Gastroesophageal sphincter (tissue), 4 donors: ENCODE data around the gene CAPN10. TPM values are rescaled to one million over a fixed set of nuclear protein-coding genes. Genes with fewer than 3 reads are reported as not detected.

Source experiments
- ATAC-seq: fragments of 150-250 bp; one replicate; pipeline ENCODE4 v1.9.1; 2016; ENCODE audit warnings: mild to moderate bottlenecking, moderate library complexity
- H3K27ac ChIP-seq, 4 donors: fragments of 200-600 bp; sonication (generic) in 3 of 4; 1 replicate in 3 of 4; 2 replicates in 1 of 4; pipeline ENCODE4 v1.5.1; 2016 to 2019
- H3K27me3 ChIP-seq: fragments of 200-600 bp; sonication (generic); one replicate; pipeline ENCODE4 v1.5.1; 2019
- H3K36me3 ChIP-seq, 2 donors: fragments of 200-600 bp; sonication (generic); one replicate each; pipeline ENCODE4 v1.5.1; 2019; ENCODE audit warnings: control low read depth in 1 of 2
- H3K4me1 ChIP-seq, 3 donors: fragments of 200-600 bp; sonication (generic); 1 replicate in 2 of 3; 2 replicates in 1 of 3; pipeline ENCODE4 v1.5.1; 2016 to 2019; ENCODE audit warnings: control low read depth in 2 of 3
- H3K4me3 ChIP-seq, 2 donors: fragments of 200-600 bp; sonication (generic); one replicate each; pipeline ENCODE4 v1.5.1; 2019; ENCODE audit warnings: mild to moderate bottlenecking in 1 of 2, moderate library complexity in 1 of 2
- H3K9me3 ChIP-seq, 3 donors: fragments of 200-600 bp; sonication (generic); one replicate each; pipeline ENCODE4 v1.5.1; 2017 to 2019; ENCODE audit warnings: control low read depth in 2 of 3
- EP300 ChIP-seq: sonication (generic); formaldehyde crosslinking; IDR thresholded peaks from one replicate; pipeline ENCODE4 v1.6.1; 2017; ENCODE audit warnings: antibody characterized with exemption, mild to moderate bottlenecking
- POLR2A ChIP-seq, 2 donors: fragments of 450-650 bp; IDR thresholded peaks; one replicate each; pipeline ENCODE4 v1.6.1; 2017; ENCODE audit warnings: antibody characterized with exemption in 2 of 2, mild to moderate bottlenecking in 2 of 2, moderate library complexity in 1 of 2
- POLR2AphosphoS5 ChIP-seq: sonication (generic); formaldehyde crosslinking; IDR thresholded peaks from one replicate; pipeline ENCODE4 v1.6.1; 2017; ENCODE audit warnings: antibody characterized with exemption
- WGBS, 2 donors: methylation state at CpG; one replicate each; pipeline ENCODE4 v1.1.5; 2018; ENCODE audit warnings: low coverage in 1 of 2; 5-methylcytosine and 5-hydroxymethylcytosine counted together
- total RNA-seq, 4 donors: library from RNA; depleted of rRNA; stranded (reverse); fragments of >200 nt; gene quantifications; one replicate each; pipeline ENCODE4 v1.1.0, GENCODE V29; 2016
- TF ChIP-seq, protein P1 (sequence below), 4 experiments: fragments of 200-600 bp in 2 of 4; fragments of 450-650 bp in 2 of 4; sonication (generic) in 1 of 4; IDR thresholded peaks; one replicate each; pipeline ENCODE4 v1.5.1; 2017 to 2019; ENCODE audit warnings: antibody characterized with exemption in 4 of 4, mild to moderate bottlenecking in 2 of 4, moderate library complexity in 2 of 4

Gene CAPN10
- total RNA-seq, 4 donors from 2014 or later: 19.2 to 34.7 (median 23.2) TPM

- H3K4me1 ChIP-seq: peaks cover 0 to 6% (median 0%) of the 10 kb centered on the region in 3 donors
- ATAC-seq: no peak
- no peak overlapping the region for H3K27ac ChIP-seq
- H3K36me3 ChIP-seq: peaks cover 0 to 5% of the 10 kb centered on the region in 2 donors
- peaks cover 12% of the 10 kb centered on the region for H3K27me3 ChIP-seq
- no peaks in the 10 kb centered on the region for H3K9me3 ChIP-seq
- TF ChIP-seq EP300 (no peak), POLR2AphosphoS5 (no peak), POLR2A (IDR thresholded peaks at IDR 0.05) (no peak)
- TF ChIP-seq, protein P1, sequence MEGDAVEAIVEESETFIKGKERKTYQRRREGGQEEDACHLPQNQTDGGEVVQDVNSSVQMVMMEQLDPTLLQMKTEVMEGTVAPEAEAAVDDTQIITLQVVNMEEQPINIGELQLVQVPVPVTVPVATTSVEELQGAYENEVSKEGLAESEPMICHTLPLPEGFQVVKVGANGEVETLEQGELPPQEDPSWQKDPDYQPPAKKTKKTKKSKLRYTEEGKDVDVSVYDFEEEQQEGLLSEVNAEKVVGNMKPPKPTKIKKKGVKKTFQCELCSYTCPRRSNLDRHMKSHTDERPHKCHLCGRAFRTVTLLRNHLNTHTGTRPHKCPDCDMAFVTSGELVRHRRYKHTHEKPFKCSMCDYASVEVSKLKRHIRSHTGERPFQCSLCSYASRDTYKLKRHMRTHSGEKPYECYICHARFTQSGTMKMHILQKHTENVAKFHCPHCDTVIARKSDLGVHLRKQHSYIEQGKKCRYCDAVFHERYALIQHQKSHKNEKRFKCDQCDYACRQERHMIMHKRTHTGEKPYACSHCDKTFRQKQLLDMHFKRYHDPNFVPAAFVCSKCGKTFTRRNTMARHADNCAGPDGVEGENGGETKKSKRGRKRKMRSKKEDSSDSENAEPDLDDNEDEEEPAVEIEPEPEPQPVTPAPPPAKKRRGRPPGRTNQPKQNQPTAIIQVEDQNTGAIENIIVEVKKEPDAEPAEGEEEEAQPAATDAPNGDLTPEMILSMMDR (IDR thresholded peaks at IDR 0.05): no peak
- H3K4me3 ChIP-seq: no peak overlapping the region
- 60% methylated on average over 1 of the region's 7 CpGs; no CpG with 5 or more reads in 1 of the 2 donors for WGBS, 2 donors
Observed at GRCh38 chr2:240628507-240628807, 41.9 kb downstream of the CAPN10 start.

DNA sequence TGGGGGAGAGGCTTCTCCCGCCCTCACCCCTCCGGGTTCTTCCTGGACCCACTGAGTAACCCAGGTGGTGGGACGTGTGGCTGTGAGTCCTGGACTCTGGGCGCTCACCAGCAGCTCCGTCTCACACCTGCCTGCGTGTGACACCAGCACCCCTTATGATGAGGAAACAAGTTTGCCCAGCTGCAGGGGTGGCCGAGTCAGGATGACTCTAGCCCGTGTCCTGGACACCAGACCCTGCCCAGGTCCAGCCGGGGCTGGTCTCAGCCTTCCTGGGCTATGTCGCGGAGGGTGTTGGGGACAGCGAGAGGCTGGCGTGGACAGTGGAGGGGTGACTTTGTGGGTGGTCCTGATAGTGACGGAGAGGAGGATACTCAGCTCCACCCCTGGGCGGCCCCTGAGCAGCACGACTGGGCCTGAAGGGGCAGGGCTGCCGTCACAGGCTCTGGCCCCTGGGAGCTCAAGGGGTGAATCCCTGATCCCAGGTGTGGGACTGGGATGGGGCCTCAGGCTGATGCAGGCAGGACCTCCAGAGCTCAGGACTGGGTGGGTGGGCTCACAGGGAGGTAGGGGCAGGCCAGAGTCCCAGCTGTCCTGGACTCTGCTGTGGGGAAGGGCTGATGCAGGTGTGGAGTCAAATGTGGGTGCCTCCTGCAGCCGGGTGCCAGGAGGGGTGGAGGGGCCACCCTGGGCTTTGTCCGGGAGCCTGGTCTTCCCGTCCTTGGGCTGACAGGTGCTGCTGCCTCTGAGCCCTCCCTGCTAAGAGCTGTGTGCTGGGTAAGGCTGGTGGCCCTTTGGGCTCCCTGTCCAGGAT is 42.5 kb downstream of the CAPN10 start:
- WGBS, 2 donors: 58% methylated on average over 4 of the region's 20 CpGs; no CpG with 5 or more reads in 1 of the 2 donors
- Histone ChIP-seq H3K4me1 (peaks cover 0 to 6% (median 0%) of the 10 kb centered on the region in 3 donors), H3K27ac (no peak overlapping the region), H3K9me3 (peaks cover 0 to 5% (median 0%) of the 10 kb centered on the region in 3 donors), H3K4me3 (no peak overlapping the region), H3K36me3 (peaks cover 0 to 5% of the 10 kb centered on the region in 2 donors), H3K27me3 (peaks cover 12% of the 10 kb centered on the region)
- TF ChIP-seq, protein P1 (IDR thresholded peaks at IDR 0.05): no peak
- ATAC-seq: peak; percentile 16

DNA sequence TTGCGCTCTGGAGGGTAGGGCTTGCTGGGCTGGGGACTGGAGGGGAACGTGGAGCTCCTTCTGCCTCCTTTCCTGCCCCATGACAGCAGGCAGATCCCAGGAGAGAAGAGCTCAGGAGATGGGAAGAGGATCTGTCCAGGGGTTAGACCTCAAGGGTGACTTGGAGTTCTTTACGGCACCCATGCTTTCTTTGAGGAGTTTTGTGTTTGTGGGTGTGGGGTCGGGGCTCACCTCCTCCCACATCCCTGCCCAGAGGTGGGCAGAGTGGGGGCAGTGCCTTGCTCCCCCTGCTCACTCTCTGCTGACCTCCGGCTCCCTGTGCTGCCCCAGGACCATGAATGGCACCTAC is 43.1 kb downstream of the CAPN10 start:
- TF ChIP-seq, protein P1 (IDR thresholded peaks at IDR 0.05): no peak
- TF ChIP-seq POLR2AphosphoS5: no peak
- TF ChIP-seq EP300: no peak
- no peak for TF ChIP-seq POLR2A (IDR thresholded peaks at IDR 0.05)
- peaks cover 0 to 5% of the 10 kb centered on the region in 2 donors for H3K36me3 ChIP-seq
- H3K9me3 ChIP-seq: peaks cover 0 to 5% (median 0%) of the 10 kb centered on the region in 3 donors
- H3K27me3 ChIP-seq: peaks cover 12% of the 10 kb centered on the region
- peaks cover 0 to 6% (median 0%) of the 10 kb centered on the region in 3 donors for H3K4me1 ChIP-seq
- WGBS, 2 donors: 100% methylated on average over 2 of the region's 5 CpGs; no CpG with 5 or more reads in 1 of the 2 donors
- ATAC-seq: no peak
- H3K27ac ChIP-seq: no peak overlapping the region
- no peak overlapping the region for H3K4me3 ChIP-seq

DNA sequence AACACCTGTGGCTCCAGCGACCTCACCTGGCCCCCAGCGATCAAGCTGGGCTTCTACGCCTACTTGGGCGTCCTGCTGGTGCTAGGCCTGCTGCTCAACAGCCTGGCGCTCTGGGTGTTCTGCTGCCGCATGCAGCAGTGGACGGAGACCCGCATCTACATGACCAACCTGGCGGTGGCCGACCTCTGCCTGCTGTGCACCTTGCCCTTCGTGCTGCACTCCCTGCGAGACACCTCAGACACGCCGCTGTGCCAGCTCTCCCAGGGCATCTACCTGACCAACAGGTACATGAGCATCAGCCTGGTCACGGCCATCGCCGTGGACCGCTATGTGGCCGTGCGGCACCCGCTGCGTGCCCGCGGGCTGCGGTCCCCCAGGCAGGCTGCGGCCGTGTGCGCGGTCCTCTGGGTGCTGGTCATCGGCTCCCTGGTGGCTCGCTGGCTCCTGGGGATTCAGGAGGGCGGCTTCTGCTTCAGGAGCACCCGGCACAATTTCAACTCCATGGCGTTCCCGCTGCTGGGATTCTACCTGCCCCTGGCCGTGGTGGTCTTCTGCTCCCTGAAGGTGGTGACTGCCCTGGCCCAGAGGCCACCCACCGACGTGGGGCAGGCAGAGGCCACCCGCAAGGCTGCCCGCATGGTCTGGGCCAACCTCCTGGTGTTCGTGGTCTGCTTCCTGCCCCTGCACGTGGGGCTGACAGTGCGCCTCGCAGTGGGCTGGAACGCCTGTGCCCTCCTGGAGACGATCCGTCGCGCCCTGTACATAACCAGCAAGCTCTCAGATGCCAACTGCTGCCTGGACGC is 43.6 kb downstream of the CAPN10 start:
- H3K4me3 ChIP-seq: no peak overlapping the region
- H3K27ac ChIP-seq: no peak overlapping the region
- H3K9me3 ChIP-seq: peaks cover 0 to 5% (median 0%) of the 10 kb centered on the region in 3 donors
- ATAC-seq: no peak
- peaks cover 0 to 5% of the 10 kb centered on the region in 2 donors for H3K36me3 ChIP-seq
- peaks cover 12% of the 10 kb centered on the region for H3K27me3 ChIP-seq
- peaks cover 0 to 3% (median 0%) of the 10 kb centered on the region in 3 donors for H3K4me1 ChIP-seq
- 83% methylated on average over 5 of the region's 50 CpGs; no CpG with 5 or more reads in 1 of the 2 donors for WGBS, 2 donors
- TF ChIP-seq POLR2A (IDR thresholded peaks at IDR 0.05): no peak
- TF ChIP-seq, protein P1 (IDR thresholded peaks at IDR 0.05): no peak
- TF ChIP-seq POLR2AphosphoS5: no peak
- TF ChIP-seq EP300: no peak
